MM.1S (cell line): ENCODE measurements around the gene WNK2.

Source experiments
- DNase-seq: peaks from one replicate; pipeline ENCODE4 v3.0.0-alpha.2; 2015
- H2AFZ ChIP-seq: fragments of 300-600 bp; sonication (generic); 2 replicates; pipeline ENCODE4 v1.6.0; 2016; ENCODE audit warnings: antibody characterized with exemption, low read length
- H3F3A ChIP-seq: fragments of 300-600 bp; sonication (generic); 2 replicates; pipeline ENCODE4 v1.6.1; 2016; ENCODE audit warnings: mild to moderate bottlenecking, antibody characterized with exemption, low read length, moderate library complexity, mixed read lengths; ENCODE audit not compliant: insufficient read depth
- H3K27ac ChIP-seq: fragments of 300-600 bp; sonication (generic); 2 replicates; pipeline ENCODE4 v1.5.1; 2016; ENCODE audit warnings: mild to moderate bottlenecking, low read length
- H3K27me3 ChIP-seq: fragments of 300-600 bp; sonication (generic); replicated peaks from 2 replicates; pipeline ENCODE4 v1.6.0; 2016; ENCODE audit warnings: low read length; ENCODE audit not compliant: insufficient read depth
- H3K36me3 ChIP-seq: fragments of 300-600 bp; sonication (generic); replicated peaks from 2 replicates; pipeline ENCODE4 v1.6.1; 2016; ENCODE audit warnings: mild to moderate bottlenecking, low read length, mixed read lengths; ENCODE audit not compliant: insufficient read depth
- H3K4me1 ChIP-seq: fragments of 300-600 bp; sonication (generic); 2 replicates; pipeline ENCODE4 v1.6.1; 2016; ENCODE audit warnings: low read length, mixed read lengths
- H3K4me2 ChIP-seq: fragments of 300-600 bp; sonication (generic); 2 replicates; pipeline ENCODE4 v1.6.0; 2016; ENCODE audit warnings: low read depth, low read length
- H3K4me3 ChIP-seq: fragments of 300-600 bp; sonication (generic); 2 replicates; pipeline ENCODE4 v1.5.1; 2016; ENCODE audit warnings: low read length, mixed read lengths
- H3K79me2 ChIP-seq: fragments of 300-600 bp; sonication (generic); 2 replicates; pipeline ENCODE4 v1.6.1; 2016; ENCODE audit warnings: mixed run types, low read length, mixed read lengths
- H3K9ac ChIP-seq: fragments of 300-600 bp; sonication (generic); 2 replicates; pipeline ENCODE4 v1.6.1; 2016; ENCODE audit warnings: low read length, mixed read lengths
- H3K9me2 ChIP-seq: fragments of 300-600 bp; sonication (generic); replicated peaks from 2 replicates; pipeline ENCODE4 v1.6.1; 2016; ENCODE audit warnings: mild to moderate bottlenecking, low read length, mixed read lengths; ENCODE audit not compliant: insufficient read depth
- H3K9me3 ChIP-seq: fragments of 300-600 bp; sonication (generic); replicated peaks from 2 replicates; pipeline ENCODE4 v1.6.1; 2016; ENCODE audit warnings: mild to moderate bottlenecking, low read length, mixed read lengths; ENCODE audit not compliant: insufficient read depth
- H4K20me1 ChIP-seq: fragments of 300-600 bp; sonication (generic); 2 replicates; pipeline ENCODE4 v1.6.1; 2016; ENCODE audit warnings: mild to moderate bottlenecking, low read length, moderate library complexity, mixed read lengths; ENCODE audit not compliant: insufficient read depth
- EZH2 ChIP-seq: fragments of 300-600 bp; sonication (generic); optimal IDR thresholded peaks from 2 replicates; pipeline ENCODE3; 2017; ENCODE audit warnings: low read depth, mild to moderate bottlenecking, antibody characterized with exemption, low read length, mixed read lengths
- EZH2phosphoT487 ChIP-seq: fragments of 300-600 bp; sonication (generic); IDR thresholded peaks from 2 replicates; pipeline ENCODE4 v1.6.1; 2018; ENCODE audit warnings: antibody characterized with exemption, low read length
- TF ChIP-seq, protein P1 (sequence below): fragments of 300-600 bp; sonication (generic); IDR thresholded peaks from 2 replicates; pipeline ENCODE4 v1.5.1; 2016; ENCODE audit warnings: antibody characterized with exemption, low read length, mixed read lengths

WNK2 gene

DNA sequence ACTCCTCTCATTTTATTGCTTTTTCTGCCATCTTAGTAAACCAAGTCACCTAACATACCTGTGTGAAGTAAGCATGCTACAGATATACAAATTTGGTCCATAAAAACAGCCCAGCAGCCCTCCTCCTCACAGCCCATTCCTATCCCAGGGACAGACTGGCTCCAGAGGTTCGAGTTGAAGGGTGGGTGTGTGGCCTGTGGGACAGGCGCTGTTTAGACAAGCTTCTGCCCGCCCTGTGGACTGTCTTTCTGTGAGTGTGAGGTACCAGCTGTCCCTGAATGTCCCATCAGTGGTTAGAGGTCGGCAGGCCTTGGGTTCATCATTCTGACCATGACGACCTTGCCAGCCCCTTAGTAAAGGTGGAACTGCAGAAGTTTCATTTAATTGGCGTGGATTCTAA, 82.0 kb downstream of the WNK2 start:
- H2AFZ ChIP-seq = no peak overlapping the region

DNA sequence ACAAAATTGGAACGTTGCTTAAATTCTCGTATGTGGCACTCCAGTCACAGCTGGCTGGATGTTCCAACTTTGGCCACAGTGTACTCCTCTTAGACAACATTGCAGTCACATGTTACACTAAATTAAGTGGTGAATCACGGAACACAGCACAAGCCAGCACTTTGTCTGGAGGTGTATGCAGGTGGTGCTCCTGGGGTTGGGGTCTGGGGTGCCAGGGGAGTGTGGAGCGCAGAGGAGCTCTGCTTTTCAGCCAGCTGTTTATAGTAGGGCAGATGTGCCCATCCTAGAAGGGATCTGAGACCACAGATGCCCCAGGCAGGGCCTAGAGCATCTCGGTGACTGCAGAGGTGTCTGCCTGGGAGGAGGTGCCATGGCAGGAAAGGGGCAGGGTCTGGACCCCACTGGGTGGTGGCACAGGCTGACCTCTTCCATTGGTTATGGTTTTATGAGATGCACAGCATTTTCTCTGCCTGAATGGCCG, 82.6 kb downstream of the WNK2 start:
- Histone ChIP-seq H3F3A (peaks cover 39% of the 10 kb centered on the region), H3K27me3 (no peaks in the 10 kb centered on the region), H3K27ac (peak overlapping the region; percentile 22; the same call in 1 of the 2 replicates), H3K4me1 (peaks cover 56% of the 10 kb centered on the region), H3K9ac (no peak overlapping the region), H4K20me1 (no peaks in the 10 kb centered on the region), H3K9me2 (no peaks in the 10 kb centered on the region), H3K4me2 (peak overlapping the region; percentile 91; the same call in 1 of the 2 replicates), H3K79me2 (peaks cover 7% of the 10 kb centered on the region; the same call in 1 of the 2 replicates), H3K4me3 (no peak overlapping the region), H3K9me3 (no peaks in the 10 kb centered on the region), H2AFZ (no peak overlapping the region), H3K36me3 (no peaks in the 10 kb centered on the region)
- DNase-seq = peak; percentile 41
- TF ChIP-seq EZH2phosphoT487 (no peak), EZH2 (no peak)
- TF ChIP-seq, protein P1, sequence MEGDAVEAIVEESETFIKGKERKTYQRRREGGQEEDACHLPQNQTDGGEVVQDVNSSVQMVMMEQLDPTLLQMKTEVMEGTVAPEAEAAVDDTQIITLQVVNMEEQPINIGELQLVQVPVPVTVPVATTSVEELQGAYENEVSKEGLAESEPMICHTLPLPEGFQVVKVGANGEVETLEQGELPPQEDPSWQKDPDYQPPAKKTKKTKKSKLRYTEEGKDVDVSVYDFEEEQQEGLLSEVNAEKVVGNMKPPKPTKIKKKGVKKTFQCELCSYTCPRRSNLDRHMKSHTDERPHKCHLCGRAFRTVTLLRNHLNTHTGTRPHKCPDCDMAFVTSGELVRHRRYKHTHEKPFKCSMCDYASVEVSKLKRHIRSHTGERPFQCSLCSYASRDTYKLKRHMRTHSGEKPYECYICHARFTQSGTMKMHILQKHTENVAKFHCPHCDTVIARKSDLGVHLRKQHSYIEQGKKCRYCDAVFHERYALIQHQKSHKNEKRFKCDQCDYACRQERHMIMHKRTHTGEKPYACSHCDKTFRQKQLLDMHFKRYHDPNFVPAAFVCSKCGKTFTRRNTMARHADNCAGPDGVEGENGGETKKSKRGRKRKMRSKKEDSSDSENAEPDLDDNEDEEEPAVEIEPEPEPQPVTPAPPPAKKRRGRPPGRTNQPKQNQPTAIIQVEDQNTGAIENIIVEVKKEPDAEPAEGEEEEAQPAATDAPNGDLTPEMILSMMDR = no peak

More for the DNA sequence above, 82.0 kb downstream of the WNK2 start:
- Histone ChIP-seq H3K9ac (0 out of 2 replicates have a peak overlapping the region, but pooled peaks have one; percentile 2), H3K27ac (peak overlapping the region; percentile 28; the same call in 1 of the 2 replicates), H3K9me2 (no peaks in the 10 kb centered on the region), H3K4me1 (peaks cover 51% of the 10 kb centered on the region), H3K9me3 (no peaks in the 10 kb centered on the region), H3K79me2 (peaks cover 7% of the 10 kb centered on the region; the same call in 1 of the 2 replicates), H3F3A (peaks cover 33% of the 10 kb centered on the region), H3K36me3 (no peaks in the 10 kb centered on the region), H3K27me3 (no peaks in the 10 kb centered on the region), H3K4me2 (peak overlapping the region; percentile 91), H4K20me1 (no peaks in the 10 kb centered on the region), H3K4me3 (no peak overlapping the region)
- DNase-seq = no peak
- TF ChIP-seq, protein P1 = no peak
- TF ChIP-seq EZH2 = no peak
- no peak for TF ChIP-seq EZH2phosphoT487

DNA sequence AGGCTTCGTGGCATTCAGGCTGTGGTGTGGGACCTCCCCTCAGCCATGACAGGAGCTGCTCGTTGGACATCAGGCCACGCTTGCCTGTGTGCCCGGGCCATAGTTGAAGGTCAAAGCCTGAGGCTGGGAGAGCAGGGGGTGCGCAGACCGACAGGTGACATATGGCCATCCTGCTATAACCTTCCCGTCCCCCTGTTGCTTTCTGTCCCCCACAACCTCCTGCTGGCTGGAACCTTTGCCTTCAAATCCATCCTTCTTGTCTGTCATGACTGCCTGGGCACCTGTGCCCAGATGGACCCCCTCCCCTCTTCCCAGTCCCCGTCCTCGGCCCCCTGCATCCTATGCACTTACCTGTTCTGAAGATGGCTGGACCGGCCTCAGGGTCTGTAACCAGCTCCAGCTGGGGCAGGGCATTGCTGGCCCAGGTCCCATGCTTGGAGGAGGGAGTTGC, 83.2 kb downstream of the WNK2 start:
- Histone ChIP-seq H3K4me2 (peak overlapping the region; percentile 91; the same call in 1 of the 2 replicates), H3K27ac (no peak overlapping the region; the same call in 1 of the 2 replicates), H3K79me2 (peaks cover 7% of the 10 kb centered on the region; the same call in 1 of the 2 replicates), H3K4me3 (no peak overlapping the region), H2AFZ (no peak overlapping the region), H4K20me1 (no peaks in the 10 kb centered on the region), H3K9me2 (no peaks in the 10 kb centered on the region), H3K36me3 (no peaks in the 10 kb centered on the region), H3K9me3 (no peaks in the 10 kb centered on the region), H3F3A (peaks cover 43% of the 10 kb centered on the region), H3K4me1 (peaks cover 61% of the 10 kb centered on the region), H3K27me3 (no peaks in the 10 kb centered on the region), H3K9ac (no peak overlapping the region)
- no peak for DNase-seq
- TF ChIP-seq EZH2phosphoT487 (no peak), EZH2 (no peak)
- TF ChIP-seq, protein P1 = no peak
